NCI-H1417 treated with DMSO at 0.1 percent for 48 hours (cell line): Measurements from ENCODE around the gene UNC5B.
A peak's percentile ranks its signal among the peaks of the same experiment; 100 is the strongest.

Experiments
- DNase-seq: peaks from one replicate; lab custom pipeline; 2025; lab: John Stamatoyannopoulos, UW

UNC5B gene

DNA sequence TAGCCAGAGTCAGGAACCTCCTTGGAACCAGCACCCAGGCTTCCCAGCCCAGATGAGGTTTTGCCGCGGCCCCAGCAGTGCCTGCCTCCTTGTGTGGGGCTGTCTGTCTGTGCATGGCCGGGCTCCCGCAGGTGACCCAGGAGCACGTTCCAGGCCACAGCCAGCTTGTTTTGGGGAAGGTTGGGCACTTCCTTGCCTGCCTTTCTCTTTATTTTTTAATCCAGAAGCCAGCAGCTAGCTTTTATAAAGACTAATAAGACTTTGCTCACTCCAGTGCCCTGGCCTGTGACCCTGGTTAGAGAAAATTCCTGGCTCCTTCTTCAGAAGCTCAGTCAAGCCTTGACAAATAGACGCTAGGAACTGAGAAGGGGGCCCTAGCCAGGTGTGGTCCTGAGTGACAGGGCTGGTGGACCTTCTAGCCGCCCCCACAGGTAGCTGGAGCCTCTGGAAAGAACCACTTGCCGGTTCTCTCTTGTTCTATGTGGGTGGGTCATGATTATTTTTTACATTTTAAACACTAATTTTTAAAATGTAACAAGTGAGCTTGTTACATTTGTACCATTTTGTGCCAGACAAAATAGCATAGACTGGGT lies 107.5 kb downstream of the UNC5B start:
- DNase-seq = no peak

GRCh38 chr10:71320592-71320991 lies 108.2 kb downstream of the UNC5B start:
- no peak for DNase-seq

GRCh38 chr10:71321386-71321785 lies 109.0 kb downstream of the UNC5B start:
- no peak for DNase-seq

GRCh38 chr10:71323407-71323806 lies 111.0 kb downstream of the UNC5B start:
- no peak for DNase-seq

GRCh38 chr10:71324743-71325142 lies 112.4 kb downstream of the UNC5B start:
- DNase-seq = no peak

DNA sequence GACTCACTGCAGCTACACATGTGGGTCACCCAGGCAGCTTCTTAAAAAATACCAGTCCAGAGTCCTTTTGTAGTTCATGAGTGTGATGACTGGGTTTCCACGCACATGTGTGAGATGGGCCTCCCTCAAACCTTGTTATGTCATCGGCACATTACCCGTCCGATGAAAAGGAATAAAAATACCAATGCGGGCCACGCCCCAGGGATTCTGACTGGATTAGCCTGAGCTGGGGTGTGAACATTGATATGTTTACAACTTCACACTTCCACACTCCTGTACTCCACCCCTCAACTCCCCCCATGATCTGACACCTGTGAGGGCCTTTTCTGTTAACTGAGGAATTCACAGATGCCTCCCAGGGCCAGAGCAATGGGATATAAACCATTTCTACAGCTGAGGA lies 112.9 kb downstream of the UNC5B start:
- DNase-seq = no peak

GRCh38 chr10:71326464-71326881 lies 114.1 kb downstream of the UNC5B start:
- peak; percentile 26 for DNase-seq

GRCh38 chr10:71330789-71331404 lies 118.5 kb downstream of the UNC5B start:
- no peak for DNase-seq

- no peak for DNase-seq
Measured at GRCh38 chr10:71331736-71332135, 119.4 kb downstream of the UNC5B start.

DNA sequence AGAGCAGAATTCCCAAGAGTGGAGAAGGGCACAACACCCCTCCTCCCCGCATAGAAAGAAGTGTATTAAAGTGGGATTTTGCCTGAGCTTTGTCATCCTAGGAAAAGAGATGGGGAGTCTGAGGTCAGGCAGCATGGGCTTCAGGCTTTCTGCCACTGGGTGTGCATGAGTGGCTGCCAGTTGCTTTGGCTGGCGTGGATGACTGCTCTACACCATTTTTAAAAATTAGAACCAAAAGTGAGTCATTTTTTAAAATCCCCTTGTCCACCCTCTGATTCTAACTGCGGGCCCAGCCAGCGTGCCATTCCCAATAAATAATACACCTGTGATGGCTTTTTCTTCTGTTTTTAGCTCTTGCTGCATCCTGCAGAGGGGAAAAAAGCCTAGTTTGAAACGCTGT lies 120.1 kb downstream of the UNC5B start:
- no peak for DNase-seq

DNA sequence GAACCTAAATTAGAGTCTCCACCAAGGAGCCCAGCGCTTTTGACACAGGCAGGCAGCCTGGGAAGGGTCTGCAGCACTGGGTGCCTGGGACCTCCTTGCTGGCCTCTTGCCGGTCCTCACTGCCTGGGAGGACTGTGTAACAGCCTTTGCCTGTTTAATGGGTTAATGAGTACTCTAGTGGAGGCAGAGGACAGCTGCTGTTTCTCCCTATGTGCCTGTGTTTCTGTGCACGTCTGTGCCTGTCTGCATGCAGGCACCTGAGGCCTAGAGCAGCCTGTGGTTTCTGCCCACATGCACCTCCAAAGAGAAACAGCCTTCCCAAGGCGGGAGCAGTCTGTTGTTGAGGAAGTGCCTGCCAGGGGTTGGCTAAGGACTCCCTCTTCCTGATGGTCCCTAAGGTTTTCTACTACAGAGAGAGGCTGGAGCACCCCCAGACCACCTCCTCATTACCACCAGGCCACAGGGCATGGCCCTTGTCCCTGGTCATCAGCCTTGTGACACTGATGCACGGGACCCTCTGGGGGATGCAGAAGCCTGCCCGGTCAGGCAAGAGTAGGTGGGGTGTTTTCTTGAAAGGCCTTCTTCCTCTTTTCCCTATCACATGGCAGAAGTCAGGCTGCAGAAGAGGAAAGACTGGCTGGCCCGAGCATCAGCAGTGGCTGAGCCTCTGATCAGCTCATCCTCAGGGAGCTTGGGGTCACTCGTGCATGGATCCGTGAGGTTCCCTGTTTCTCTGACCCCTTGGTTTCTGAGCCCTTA lies 120.9 kb downstream of the UNC5B start:
- no peak for DNase-seq

DNA sequence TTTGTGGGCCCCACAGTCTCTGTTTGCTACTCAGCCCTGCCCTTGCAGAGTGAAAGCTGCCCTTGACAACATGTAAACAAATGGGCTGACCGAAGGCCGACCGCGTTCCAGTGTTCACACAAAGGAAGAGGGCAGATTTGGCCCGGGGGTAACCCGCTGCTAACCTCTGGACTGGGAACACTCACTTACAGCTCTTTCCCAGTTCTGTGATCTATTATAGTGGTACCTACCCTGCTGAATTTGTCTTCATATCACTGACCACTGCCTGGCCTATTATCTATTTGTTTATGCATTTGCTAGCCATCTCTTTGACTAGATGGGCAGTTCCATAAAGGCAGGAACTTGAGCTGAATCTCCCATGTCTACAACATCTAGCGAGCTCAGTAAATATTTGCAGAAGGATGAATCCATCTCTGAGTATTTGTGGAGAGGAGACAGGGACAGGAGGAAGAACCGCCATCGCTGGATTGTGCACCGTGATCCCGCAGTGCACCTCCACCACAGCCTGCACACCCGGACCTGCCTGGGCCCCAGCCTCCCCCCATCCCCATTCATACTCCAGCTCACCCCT lies 121.9 kb downstream of the UNC5B start:
- DNase-seq = no peak

- DNase-seq = no peak
Measured at GRCh38 chr10:71335173-71335708, 122.9 kb downstream of the UNC5B start.

DNA sequence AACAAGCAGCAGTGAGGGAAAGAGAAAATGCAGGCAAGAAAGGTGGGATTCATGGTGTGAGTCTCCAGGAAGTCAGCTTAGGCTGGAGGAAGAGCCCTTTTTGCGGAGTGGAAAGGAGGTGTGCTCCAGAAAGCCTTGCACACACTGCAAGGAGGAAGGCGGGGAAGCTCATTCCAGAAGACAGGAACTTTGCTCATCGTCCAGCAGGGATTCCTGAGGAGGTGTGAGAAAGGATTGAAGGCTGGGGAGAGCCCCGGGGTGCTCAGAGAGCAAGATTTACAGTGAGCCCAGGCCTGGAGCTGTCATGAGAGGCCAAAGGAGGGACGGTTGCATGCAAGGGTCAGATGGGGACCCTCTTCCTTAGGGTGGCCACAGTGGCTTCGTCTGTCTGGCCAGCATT lies 124.3 kb downstream of the UNC5B start:
- no peak for DNase-seq

- DNase-seq = no peak
Measured at GRCh38 chr10:71337219-71337701, 124.9 kb downstream of the UNC5B start.

DNA sequence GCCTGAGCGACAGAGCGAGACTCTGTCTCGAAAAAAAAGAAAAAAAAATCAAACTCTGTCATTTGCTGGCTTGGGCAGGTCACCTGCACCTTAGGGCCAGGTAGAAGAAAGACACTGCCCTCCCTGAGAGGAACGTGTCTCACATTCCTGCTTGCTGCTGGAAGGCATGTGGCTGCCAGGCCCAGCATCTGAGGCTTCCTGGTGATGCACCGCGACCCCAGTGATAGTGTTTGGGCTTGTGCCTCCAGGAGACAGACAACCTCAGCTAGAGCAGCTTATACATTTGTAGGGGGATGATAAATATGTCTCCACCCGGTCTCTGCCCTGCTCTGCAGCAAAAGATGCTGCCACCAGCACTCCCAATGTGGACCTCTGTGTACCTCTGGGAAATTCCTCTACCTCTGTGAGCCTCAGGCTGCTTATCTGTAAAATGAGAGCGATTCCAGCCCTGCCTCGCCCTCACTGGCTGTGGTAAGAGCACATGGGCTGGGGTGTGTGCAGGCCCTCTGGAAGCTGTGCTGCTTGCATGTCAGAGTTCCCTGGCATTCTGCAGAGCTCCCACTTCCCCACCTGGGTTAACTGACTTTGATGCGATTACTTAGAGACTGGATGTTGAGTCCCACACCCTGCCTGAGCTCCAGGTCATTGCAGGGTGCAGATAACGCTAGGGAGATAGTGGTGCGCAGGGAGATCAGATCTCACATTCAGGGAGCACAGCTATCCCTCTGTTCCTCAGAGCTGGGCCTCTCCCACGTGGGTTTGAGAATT lies 126.5 kb downstream of the UNC5B start:
- DNase-seq = no peak

DNA sequence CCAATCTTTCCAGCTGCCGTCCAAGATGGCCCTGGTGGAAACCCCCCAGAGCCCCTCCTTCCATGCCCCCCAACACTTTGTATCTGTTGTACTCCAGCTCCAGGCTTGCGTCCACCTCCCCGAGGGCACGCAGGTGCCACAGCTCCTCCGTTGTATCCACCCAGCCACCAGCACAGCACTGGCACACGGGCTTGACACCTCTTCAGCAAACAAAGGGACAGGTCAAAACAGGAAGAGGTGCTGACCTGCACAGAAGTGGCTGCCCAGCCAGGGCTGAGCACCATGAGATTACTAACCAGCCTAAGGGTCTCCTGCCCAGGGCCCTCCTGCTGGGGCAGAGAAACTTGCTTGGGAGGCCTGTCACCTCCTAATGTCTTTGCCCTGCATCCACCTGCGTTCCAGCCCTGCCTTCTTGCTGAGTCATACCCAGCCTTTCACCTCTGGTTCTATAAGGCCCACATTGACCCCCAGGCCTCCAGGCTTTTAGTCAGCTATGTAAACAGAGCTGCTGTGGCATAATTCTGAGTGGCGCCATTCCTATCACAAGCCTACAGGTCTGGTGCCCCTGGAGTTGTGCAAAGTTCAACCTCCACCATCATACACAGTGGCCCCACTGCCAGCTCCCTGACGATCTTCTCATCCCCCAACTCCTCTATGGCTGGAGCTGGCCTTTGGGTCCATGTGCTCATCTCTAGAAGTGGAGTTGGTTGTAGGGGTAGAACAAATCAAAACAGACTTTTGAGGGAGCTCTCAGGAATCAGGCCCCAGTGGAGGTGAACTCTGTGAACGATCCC lies 127.6 kb downstream of the UNC5B start:
- no peak for DNase-seq

GRCh38 chr10:71342573-71343391 lies 130.4 kb downstream of the UNC5B start:
- no peak for DNase-seq

- DNase-seq = no peak
Measured at GRCh38 chr10:71343392-71343773, 131.0 kb downstream of the UNC5B start.
